Testis (tissue), 3 donors: ENCODE data around the gene EFR3B. TPM values are rescaled to one million over a fixed set of nuclear protein-coding genes. Genes with fewer than 3 reads are reported as not detected.
"Not testable (repeated sequence)": the region's sequence is repeated elsewhere in the genome, so short reads cannot be mapped to it uniquely, and the experiment has no call there.

Experiments
- DNase-seq: peaks from one replicate; pipeline ENCODE4 v3.0.0-alpha.2; 2019
- H3K27ac ChIP-seq, 2 donors: fragments of 200-600 bp; sonication (generic); one replicate each; pipeline ENCODE4 v1.5.1; 2019
- H3K27me3 ChIP-seq: fragments of 200-600 bp; sonication (generic); one replicate; pipeline ENCODE4 v1.5.1; 2019
- H3K36me3 ChIP-seq: fragments of 200-600 bp; sonication (generic); one replicate; pipeline ENCODE4 v1.5.1; 2017; ENCODE audit warnings: low read depth; ENCODE audit errors: missing control alignments
- H3K4me1 ChIP-seq: fragments of 200-600 bp; sonication (generic); one replicate; pipeline ENCODE4 v1.5.1; 2019
- H3K4me3 ChIP-seq, 2 donors: fragments of 200-600 bp; sonication (generic); one replicate each; pipeline ENCODE4 v1.5.1; 2017 to 2019
- H3K9me3 ChIP-seq: fragments of 200-600 bp; sonication (generic); one replicate; pipeline ENCODE4 v1.5.1; 2017
- POLR2A ChIP-seq: fragments of 450-650 bp; IDR thresholded peaks from one replicate; pipeline ENCODE4 v1.6.1; 2017; ENCODE audit warnings: antibody characterized with exemption, mild to moderate bottlenecking, moderate library complexity
- WGBS, 2 donors: methylation state at CpG; one replicate each; pipeline ENCODE4 v1.1.5; 2018; 5-methylcytosine and 5-hydroxymethylcytosine counted together
- intact Hi-C: fragments of 100-400 bp; cut with DNase I; formaldehyde crosslinking; loops from one replicate; pipeline ENCODE4 v1.15.1; 2023; ENCODE audit warnings: low total_unique reads
- polyA plus RNA-seq: library from polyadenylated mRNA; stranded (reverse); fragments of 350-450 nt; fragmentation: Illumina TruSeq; extraction: RNeasy Lipid Tissue Mini Kit (QIAGEN cat#74804); gene quantifications from one replicate; pipeline ENCODE4 v1.2.3, GENCODE V29; 2014; ENCODE audit warnings: low read depth, low replicate concordance; ENCODE audit not compliant: insufficient read depth
- total RNA-seq, 2 donors: library from RNA; depleted of rRNA; stranded (reverse); fragments of >200 nt; gene quantifications; one replicate each; pipeline ENCODE4 v1.2.3, GENCODE V29; 2016
- TF ChIP-seq, protein P1 (sequence below), 3 experiments: fragments of 450-650 bp in 2 of 3; fragments of 200-600 bp in 1 of 3; sonication (generic) in 1 of 3; IDR thresholded peaks; one replicate each; pipeline ENCODE4 v1.5.1; 2016 to 2019; ENCODE audit warnings: antibody characterized with exemption in 3 of 3, mild to moderate bottlenecking in 2 of 3, moderate library complexity in 1 of 3

The EFR3B gene
- total and polyA plus RNA-seq, 3 donors from 2014 or later, result 3.0 to 3.7 (median 3.6) TPM

DNA sequence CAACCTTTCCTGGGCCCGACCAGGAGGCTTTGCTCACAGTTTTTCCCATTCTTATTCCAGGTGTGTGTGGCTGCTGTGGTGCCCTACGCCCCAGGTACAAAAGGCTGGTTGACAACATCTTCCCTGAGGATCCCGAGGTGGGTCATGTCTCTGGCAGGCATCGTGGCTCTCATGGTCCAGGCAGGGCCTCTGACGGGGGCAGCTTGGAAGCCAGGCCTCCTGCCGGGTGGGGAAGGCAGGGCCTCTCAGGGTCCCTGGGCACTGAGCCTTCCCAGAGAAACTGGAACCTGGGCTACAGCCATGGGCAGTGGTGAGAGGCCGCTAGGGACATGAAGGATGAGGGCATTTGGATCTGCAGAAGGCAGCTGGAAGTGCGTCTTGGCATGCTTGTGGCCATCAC, 49.4 kb downstream of the EFR3B start:
- WGBS, 2 donors, result 87 to 94% methylated on average over 8 of the region's 8 CpGs
- Histone ChIP-seq H3K27me3 (no peaks in the 10 kb centered on the region), H3K27ac (no peak overlapping the region), H3K9me3 (no peaks in the 10 kb centered on the region), H3K36me3 (no peaks in the 10 kb centered on the region), H3K4me3 (no peak overlapping the region), H3K4me1 (no peaks in the 10 kb centered on the region)
- TF ChIP-seq, protein P1, sequence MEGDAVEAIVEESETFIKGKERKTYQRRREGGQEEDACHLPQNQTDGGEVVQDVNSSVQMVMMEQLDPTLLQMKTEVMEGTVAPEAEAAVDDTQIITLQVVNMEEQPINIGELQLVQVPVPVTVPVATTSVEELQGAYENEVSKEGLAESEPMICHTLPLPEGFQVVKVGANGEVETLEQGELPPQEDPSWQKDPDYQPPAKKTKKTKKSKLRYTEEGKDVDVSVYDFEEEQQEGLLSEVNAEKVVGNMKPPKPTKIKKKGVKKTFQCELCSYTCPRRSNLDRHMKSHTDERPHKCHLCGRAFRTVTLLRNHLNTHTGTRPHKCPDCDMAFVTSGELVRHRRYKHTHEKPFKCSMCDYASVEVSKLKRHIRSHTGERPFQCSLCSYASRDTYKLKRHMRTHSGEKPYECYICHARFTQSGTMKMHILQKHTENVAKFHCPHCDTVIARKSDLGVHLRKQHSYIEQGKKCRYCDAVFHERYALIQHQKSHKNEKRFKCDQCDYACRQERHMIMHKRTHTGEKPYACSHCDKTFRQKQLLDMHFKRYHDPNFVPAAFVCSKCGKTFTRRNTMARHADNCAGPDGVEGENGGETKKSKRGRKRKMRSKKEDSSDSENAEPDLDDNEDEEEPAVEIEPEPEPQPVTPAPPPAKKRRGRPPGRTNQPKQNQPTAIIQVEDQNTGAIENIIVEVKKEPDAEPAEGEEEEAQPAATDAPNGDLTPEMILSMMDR (IDR thresholded peaks at IDR 0.05), result no peak
- TF ChIP-seq POLR2A, result no peak
- intact Hi-C loops, result no loop called here
- DNase-seq, result no peak

DNA sequence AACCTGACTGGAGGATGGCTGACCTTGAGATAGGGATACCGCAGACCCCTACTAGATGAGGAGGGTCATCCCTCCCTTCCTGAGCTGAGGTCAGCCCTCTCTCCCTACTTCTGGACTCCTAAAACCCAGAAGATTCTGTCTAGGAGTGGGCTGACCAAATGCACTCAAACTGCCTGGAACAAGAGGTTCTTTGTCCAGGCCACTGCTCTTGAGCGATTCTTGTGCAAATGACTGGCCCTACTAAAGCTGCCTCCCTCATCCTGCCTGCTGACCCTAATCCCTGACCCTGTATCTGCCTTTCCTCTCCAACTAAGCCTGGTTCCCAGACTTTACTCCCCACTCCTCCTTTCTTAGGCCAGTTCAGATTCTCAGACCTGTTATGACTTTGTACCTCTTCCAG, 56.2 kb downstream of the EFR3B start:
- intact Hi-C loops, result no loop called here
- WGBS, 2 donors, result 49 to 79% methylated on average over 2 of the region's 2 CpGs
- no peak for DNase-seq

DNA sequence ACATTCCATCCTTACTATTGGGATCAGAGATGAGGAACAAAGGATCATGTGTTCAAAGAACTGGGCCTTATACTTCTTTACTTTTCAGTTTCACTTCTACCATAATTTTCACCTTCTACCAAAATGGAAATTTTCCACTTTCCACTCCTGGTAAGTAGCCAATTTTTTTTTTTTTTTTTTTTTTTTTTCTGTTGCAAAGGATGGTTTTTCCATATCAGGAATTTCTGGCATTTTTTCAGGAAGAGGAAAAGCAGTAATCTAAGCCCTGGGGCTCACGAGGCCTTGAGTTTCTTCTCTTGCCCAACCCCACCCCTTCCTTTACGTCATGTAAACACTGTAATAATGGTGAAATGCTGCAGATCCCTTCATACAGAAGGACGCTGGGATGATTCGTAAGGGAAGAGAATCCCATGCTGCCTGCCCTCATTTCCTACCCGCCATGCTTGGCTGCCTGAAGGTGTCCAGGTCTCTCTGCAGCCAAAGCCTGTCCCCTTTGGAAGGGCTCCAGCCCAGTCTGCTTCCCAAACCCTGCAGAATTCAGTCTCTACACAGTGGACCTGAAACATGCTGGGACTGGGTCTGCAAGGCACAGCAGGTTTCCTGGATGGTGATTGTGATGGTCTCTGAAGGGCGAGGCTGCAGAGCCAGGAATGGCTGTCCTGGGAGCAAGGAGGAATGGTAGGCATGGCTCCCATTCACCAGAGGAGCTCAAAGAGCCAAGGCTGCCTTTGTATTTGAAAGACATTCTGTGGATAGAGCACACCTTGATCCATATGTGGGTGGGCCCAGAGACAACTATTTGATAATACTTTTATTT, 57.0 kb downstream of the EFR3B start:
- whole genome bisulfite sequencing, 2 donors, result 54 to 62% methylated on average over 6 of the region's 6 CpGs
- peak; percentile 51 for DNase-seq

More for the DNA sequence above, 56.2 kb downstream of the EFR3B start:
- Histone ChIP-seq H3K4me1 (peaks cover 12% of the 10 kb centered on the region), H3K27me3 (no peaks in the 10 kb centered on the region), H3K27ac (peak overlapping the region; percentile 5 to 88), H3K36me3 (no peaks in the 10 kb centered on the region), H3K4me3 (no peak overlapping the region), H3K9me3 (no peaks in the 10 kb centered on the region)
- TF ChIP-seq, protein P1 (IDR thresholded peaks at IDR 0.05), result no peak
- no peak for TF ChIP-seq POLR2A

DNA sequence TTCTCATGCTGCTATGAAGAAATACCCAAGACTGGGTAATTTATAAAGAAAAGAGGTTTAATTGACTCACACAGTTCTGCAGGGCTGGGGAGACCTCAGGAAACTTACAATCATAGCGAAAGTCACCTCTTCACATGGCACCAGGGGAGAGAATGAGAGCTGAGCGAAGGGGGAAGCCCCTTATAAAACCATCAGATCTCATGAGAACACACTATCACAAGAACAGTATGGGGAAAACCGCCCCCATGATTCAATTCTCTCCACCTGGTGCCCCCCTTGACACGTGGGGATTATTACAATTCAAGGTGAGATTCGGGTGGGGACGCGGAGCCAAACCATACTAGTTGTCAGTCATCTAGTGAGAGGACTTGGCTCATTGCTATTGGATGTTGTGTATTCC, 60.5 kb downstream of the EFR3B start:
- intact Hi-C loops, H3K27ac ChIP-seq, H3K9me3 ChIP-seq, DNase-seq, H3K36me3 ChIP-seq, H3K4me3 ChIP-seq, H3K27me3 ChIP-seq: not testable (repeated sequence)
- 91 to 92% methylated on average over 7 of the region's 7 CpGs for WGBS, 2 donors
- H3K4me1 ChIP-seq, result peaks cover 12% of the 10 kb centered on the region

More for the DNA sequence above, 57.0 kb downstream of the EFR3B start:
- no peak overlapping the region for H3K4me3 ChIP-seq
- H3K27me3 ChIP-seq, result no peaks in the 10 kb centered on the region
- TF ChIP-seq POLR2A, result no peak
- TF ChIP-seq, protein P1 (IDR thresholded peaks at IDR 0.05), result no peak
- H3K4me1 ChIP-seq, result peaks cover 12% of the 10 kb centered on the region
- H3K9me3 ChIP-seq, result no peaks in the 10 kb centered on the region
- no peaks in the 10 kb centered on the region for H3K36me3 ChIP-seq
- peak overlapping the region; percentile 5 to 88 for H3K27ac ChIP-seq
- intact Hi-C loops, result no loop called here

DNA sequence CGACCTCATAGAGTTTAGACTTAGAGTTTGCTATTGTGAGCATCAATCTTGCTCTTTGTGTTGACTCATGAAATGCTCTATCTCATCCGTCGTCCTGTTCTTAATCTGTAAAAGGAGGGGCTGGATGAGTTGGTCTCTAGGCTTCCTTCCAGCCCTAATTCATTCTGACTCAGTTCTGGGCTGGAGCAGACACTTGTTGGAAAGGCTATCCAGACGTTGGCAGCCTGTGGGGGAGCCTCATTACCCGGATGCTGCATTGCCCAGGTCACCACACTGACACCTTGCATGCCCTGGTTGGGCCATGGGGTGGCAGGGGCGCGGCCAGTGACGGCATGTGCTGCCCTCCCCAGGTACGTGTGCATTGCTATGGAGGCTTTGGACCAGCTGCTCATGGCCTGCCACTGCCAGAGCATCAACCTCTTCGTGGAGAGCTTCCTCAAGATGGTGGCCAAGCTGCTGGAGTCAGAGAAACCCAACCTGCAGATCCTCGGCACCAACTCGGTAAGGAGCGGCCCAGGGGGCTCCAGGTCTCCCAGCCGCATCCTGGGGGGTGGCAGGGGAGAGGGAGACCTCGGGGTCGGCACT, 61.5 kb downstream of the EFR3B start:
- intact Hi-C loops, result no loop called here
- TF ChIP-seq, protein P1 (IDR thresholded peaks at IDR 0.05), result no peak
- no peak for TF ChIP-seq POLR2A
- Histone ChIP-seq H3K4me3 (no peak overlapping the region), H3K4me1 (peaks cover 6% of the 10 kb centered on the region), H3K36me3 (no peaks in the 10 kb centered on the region), H3K9me3 (no peaks in the 10 kb centered on the region), H3K27ac (no peak overlapping the region), H3K27me3 (no peaks in the 10 kb centered on the region)
- no peak for DNase-seq
- 89 to 92% methylated on average over 15 to 16 of the region's 16 CpGs for WGBS, 2 donors
